Muscle of back (tissue), 11 donors: ENCODE data around the gene AIFM3. TPM values are rescaled to one million over a fixed set of nuclear protein-coding genes. Genes with fewer than 3 reads are reported as not detected.
"Not testable (repeated sequence)": the region's sequence is repeated elsewhere in the genome, so short reads cannot be mapped to it uniquely, and the experiment has no call there.

Source experiments
- DNase-seq, 3 donors: peaks; one replicate each; pipeline versions ENCODE4 v3.0.0 to v3.0.0-alpha.2; 2013
- polyA plus RNA-seq, 10 donors: library from polyadenylated mRNA; unstranded; fragments of 120-200 nt; gene quantifications; one replicate each; pipeline ENCODE4 v1.2.1, GENCODE V29; 2013; ENCODE audit not compliant: insufficient read length in 10 of 10

The AIFM3 gene
- polyA plus RNA-seq, 10 donors: 0.08 to 0.69 (median 0.31) TPM; not detected in 1

GRCh38 chr22:20957683-20958431 lies 9.2 kb upstream of the AIFM3 start:
- no peak for DNase-seq

GRCh38 chr22:20959578-20960461 lies 7.2 kb upstream of the AIFM3 start:
- no peak for DNase-seq

- DNase-seq: no peak
Measured at GRCh38 chr22:20960609-20961008, 6.4 kb upstream of the AIFM3 start.

GRCh38 chr22:20962491-20962945 lies 4.5 kb upstream of the AIFM3 start:
- no peak for DNase-seq

GRCh38 chr22:20963201-20964052 lies 3.6 kb upstream of the AIFM3 start:
- no peak for DNase-seq

- no peak for DNase-seq
Measured at GRCh38 chr22:20964090-20964798, 2.8 kb upstream of the AIFM3 start.

GRCh38 chr22:20964799-20965103 lies 2.3 kb upstream of the AIFM3 start:
- no peak for DNase-seq

- no peak for DNase-seq
Measured at GRCh38 chr22:20965104-20965887, 1.8 kb upstream of the AIFM3 start.

GRCh38 chr22:20965888-20966855 lies 883 bp upstream of the AIFM3 start:
- DNase-seq: no peak

- no peak for DNase-seq
Measured at GRCh38 chr22:20967697-20968211, 699 bp downstream of the AIFM3 start.

- no peak for DNase-seq
Measured at GRCh38 chr22:20968281-20968977, 1.4 kb downstream of the AIFM3 start.

- DNase-seq: no peak
Measured at GRCh38 chr22:20970939-20971657, 4.0 kb downstream of the AIFM3 start.

- DNase-seq: not testable (repeated sequence)
Measured at GRCh38 chr22:20972014-20972694, 5.1 kb downstream of the AIFM3 start.

GRCh38 chr22:20972933-20973577 lies 6.0 kb downstream of the AIFM3 start:
- DNase-seq: no peak

GRCh38 chr22:20973634-20974286 lies 6.7 kb downstream of the AIFM3 start:
- DNase-seq: no peak

GRCh38 chr22:20974336-20974955 lies 7.4 kb downstream of the AIFM3 start:
- no peak for DNase-seq
